Panc1 (cell line): ENCODE results near the gene AKT3. TPM values are rescaled to one million over a fixed set of nuclear protein-coding genes. Genes with fewer than 3 reads are reported as not detected.

Source experiments
- ATAC-seq: fragments of 200-7000 bp; cut with Tn5 transposase; 2 replicates; pipeline ENCODE4 v1.9.1; 2020; ENCODE audit warnings: mild to moderate bottlenecking, moderate library complexity
- BruUV-seq: library from RNA; stranded (reverse); fragments of 400-500 nt; replicated peaks from 2 replicates; lab custom pipeline; 2021; lab: Mats Ljungman, UMichigan
- CTCF ChIA-PET: fragments of 300-600 bp; sonication (Branson Sonifier 250); formaldehyde crosslinking; loops from one replicate; lab custom pipeline; 2022; ENCODE audit warnings: antibody characterized with exemption; lab: Charles Lee
- POLR2A ChIA-PET: fragments of 300-600 bp; sonication (Branson Sonifier 250); formaldehyde crosslinking; loops from one replicate; lab custom pipeline; 2022; ENCODE audit warnings: antibody characterized with exemption; lab: Charles Lee
- DNase-seq: peaks from one replicate; pipeline ENCODE4 v3.0.0-alpha.2; 2010; ENCODE audit warnings: low read depth, low spot score
- H3K27ac ChIP-seq: 2 replicates; pipeline ENCODE4 v1.5.1; 2011; ENCODE audit warnings: mild to moderate bottlenecking, low read length, inconsistent platforms
- H3K27me3 ChIP-seq: fragments of 200-500 bp; sonication (Bioruptor generic); 2 replicates; pipeline ENCODE4 v1.6.0; 2014; ENCODE audit warnings: low read length, inconsistent platforms; ENCODE audit not compliant: control insufficient read depth, insufficient read depth
- H3K36me3 ChIP-seq: fragments of 200-500 bp; sonication (Bioruptor generic); 2 replicates; pipeline ENCODE4 v1.5.1; 2014; ENCODE audit warnings: inconsistent platforms, mild to moderate bottlenecking, low read length, moderate library complexity; ENCODE audit not compliant: control insufficient read depth, insufficient read depth
- H3K4me1 ChIP-seq: 2 replicates; pipeline ENCODE4 v1.5.1; 2011; ENCODE audit warnings: inconsistent platforms, mild to moderate bottlenecking, low read length, moderate library complexity; ENCODE audit not compliant: control insufficient read depth, insufficient read depth
- H3K4me3 ChIP-seq, 2 experiments: 2 replicates each; pipeline ENCODE4 v1.5.1; 2011 to 2012; ENCODE audit warnings: low read depth in 2 of 2, low read length in 2 of 2, mild to moderate bottlenecking in 2 of 2, inconsistent platforms in 1 of 2, moderate library complexity in 1 of 2
- H3K9me3 ChIP-seq: fragments of 200-500 bp; sonication (Bioruptor generic); 2 replicates; pipeline ENCODE4 v1.5.1; 2014; ENCODE audit warnings: low read depth, mild to moderate bottlenecking, inconsistent platforms, low read length, moderate library complexity; ENCODE audit not compliant: control insufficient read depth, insufficient read depth
- CTCF ChIP-seq: fragments of 450-650 bp; IDR thresholded peaks from 2 replicates; pipeline ENCODE4 v1.5.1; 2017; ENCODE audit warnings: mild to moderate bottlenecking
- POLR2AphosphoS5 ChIP-seq: IDR thresholded peaks from 2 replicates; pipeline ENCODE4 v1.6.1; 2012; ENCODE audit warnings: mild to moderate bottlenecking, low read depth, low read length, moderate library complexity
- REST ChIP-seq, 2 experiments: IDR thresholded peaks; 2 replicates each; pipeline ENCODE4 v1.6.1; 2011 to 2012; ENCODE audit warnings: low read depth in 2 of 2, control low read depth in 1 of 2, low read length in 1 of 2, mild to moderate bottlenecking in 1 of 2, moderate library complexity in 1 of 2; ENCODE audit not compliant: insufficient read depth in 1 of 2
- SIN3A ChIP-seq: IDR thresholded peaks from 2 replicates; pipeline ENCODE4 v1.6.1; 2012; ENCODE audit warnings: low read depth, mild to moderate bottlenecking, low read length, moderate library complexity, borderline replicate concordance; ENCODE audit not compliant: insufficient read depth
- TCF7L2 ChIP-seq: IDR thresholded peaks from 2 replicates; pipeline ENCODE4 v1.6.1; 2011; ENCODE audit warnings: mild to moderate bottlenecking, low read depth, low read length, inconsistent platforms
- in situ Hi-C: cut with HindIII; loops from 2 replicates; pipeline ENCODE4 v1.10.0; 2016; ENCODE audit warnings: low sequenced_read_pairs, low pct_unique_long_range_greater_than_20kb
- intact Hi-C: fragments of 100-400 bp; cut with micrococcal nuclease; formaldehyde crosslinking; loops from one replicate; pipeline ENCODE4 v1.10.0; 2022; ENCODE audit not compliant: unreplicated experiment
- total RNA-seq: library from RNA; stranded (reverse); gene quantifications from one replicate; pipeline ENCODE4 v1.2.1, GENCODE V29; 2021; ENCODE audit not compliant: unreplicated experiment

The AKT3 gene
- total RNA-seq, 1 experiment from 2014 or later, result 11.0 TPM

- ChIA-PET POLR2A (no interaction called here), CTCF (no interaction called here)
- in situ Hi-C loops, result no loop called here
Measured at GRCh38 chr1:243553090-243553489, 297.0 kb downstream of the AKT3 start.

GRCh38 chr1:243550276-243550675 is 299.8 kb downstream of the AKT3 start:
- no peak for DNase-seq
- intact Hi-C loops, result no loop called here
- no peak for ATAC-seq
- no peaks in the 10 kb centered on the region for H3K27me3 ChIP-seq
- H3K9me3 ChIP-seq, result no peaks in the 10 kb centered on the region
- H3K27ac ChIP-seq, result no peak overlapping the region
- H3K4me1 ChIP-seq, result no peaks in the 10 kb centered on the region
- TF ChIP-seq POLR2AphosphoS5, result no peak
- no peak for TF ChIP-seq REST (IDR thresholded peaks at IDR 0.05; ENCODE audit: insufficient read depth in 1 of 2, low read depth in 2 of 2, low read length in 1 of 2)
- no peak for TF ChIP-seq TCF7L2
- TF ChIP-seq CTCF, result no peak
- no peak for TF ChIP-seq SIN3A
- in situ Hi-C loops, result no loop called here
- CTCF ChIA-PET, result no interaction called here
- BruUV-seq, result no TSS peak
- no peaks in the 10 kb centered on the region for H3K36me3 ChIP-seq
- POLR2A ChIA-PET, result no interaction called here
- H3K4me3 ChIP-seq, result no peak overlapping the region

More at GRCh38 chr1:243553090-243553489, 297.0 kb downstream of the AKT3 start:
- no TSS peak for BruUV-seq
- no peaks in the 10 kb centered on the region; the same call in 1 of the 2 replicates for H3K36me3 ChIP-seq
- H3K27me3 ChIP-seq, result no peaks in the 10 kb centered on the region
- no peak overlapping the region for H3K4me3 ChIP-seq
- intact Hi-C loops, result no loop called here
- no peak overlapping the region for H3K27ac ChIP-seq
- no peak for DNase-seq
- H3K9me3 ChIP-seq, result no peaks in the 10 kb centered on the region
- no peaks in the 10 kb centered on the region for H3K4me1 ChIP-seq
- no peak for ATAC-seq
- no peak for TF ChIP-seq REST (IDR thresholded peaks at IDR 0.05; ENCODE audit: insufficient read depth in 1 of 2, low read depth in 2 of 2, low read length in 1 of 2)
- no peak for TF ChIP-seq SIN3A
- no peak for TF ChIP-seq TCF7L2
- TF ChIP-seq CTCF, result no peak
- no peak for TF ChIP-seq POLR2AphosphoS5
